ENCODE data around the gene SPHK1.

SPHK1 gene

GRCh38 chr17:76432004-76432403, 47.6 kb downstream of the SPHK1 start:
- Histone ChIP-seq H3K27me3 (ENCODE audit: control insufficient read depth, insufficient read depth, low read length, poor library complexity, severe bottlenecking) (no peaks in the 10 kb centered on the region), H3K36me3 (ENCODE audit: control insufficient read depth, insufficient read depth, low read length) (no peaks in the 10 kb centered on the region), H3K27ac (ENCODE audit: insufficient read depth, low read depth, low read length, poor library complexity, severe bottlenecking) (no peak overlapping the region), H3K4me3 (ENCODE audit: insufficient read depth, low read depth, low read length) (no peak overlapping the region), H3K9me3 (ENCODE audit: control insufficient read depth, low read length) (no peaks in the 10 kb centered on the region), H3K4me1 (ENCODE audit: control insufficient read depth, insufficient read depth, low read length) (peaks cover 6% of the 10 kb centered on the region)
- 74 to 83% methylated on average over 6 of the region's 6 CpGs for WGBS, 2 experiments

GRCh38 chr17:76432712-76433336, 48.4 kb downstream of the SPHK1 start:
- Histone ChIP-seq H3K27ac (ENCODE audit: insufficient read depth, low read depth, low read length, poor library complexity, severe bottlenecking) (no peak overlapping the region), H3K4me3 (ENCODE audit: insufficient read depth, low read depth, low read length) (no peak overlapping the region), H3K27me3 (ENCODE audit: control insufficient read depth, insufficient read depth, low read length, poor library complexity, severe bottlenecking) (no peaks in the 10 kb centered on the region)

GRCh38 chr17:76433693-76434092, 49.3 kb downstream of the SPHK1 start:
- Histone ChIP-seq H3K27ac (ENCODE audit: insufficient read depth, low read depth, low read length, poor library complexity, severe bottlenecking) (no peak overlapping the region), H3K36me3 (ENCODE audit: control insufficient read depth, insufficient read depth, low read length) (no peaks in the 10 kb centered on the region), H3K4me1 (ENCODE audit: control insufficient read depth, insufficient read depth, low read length) (peaks cover 6% of the 10 kb centered on the region), H3K4me3 (ENCODE audit: insufficient read depth, low read depth, low read length) (no peak overlapping the region), H3K27me3 (ENCODE audit: control insufficient read depth, insufficient read depth, low read length, poor library complexity, severe bottlenecking) (no peaks in the 10 kb centered on the region), H3K9me3 (ENCODE audit: control insufficient read depth, low read length) (no peaks in the 10 kb centered on the region)
- 95 to 96% methylated on average over 9 of the region's 9 CpGs for WGBS, 2 experiments

More at GRCh38 chr17:76432712-76433336, 48.4 kb downstream of the SPHK1 start:
- H3K36me3 ChIP-seq (ENCODE audit: control insufficient read depth, insufficient read depth, low read length), result no peaks in the 10 kb centered on the region
- H3K9me3 ChIP-seq (ENCODE audit: control insufficient read depth, low read length), result no peaks in the 10 kb centered on the region
- H3K4me1 ChIP-seq (ENCODE audit: control insufficient read depth, insufficient read depth, low read length), result peaks cover 6% of the 10 kb centered on the region
- 90 to 91% methylated on average over 3 of the region's 3 CpGs for WGBS, 2 experiments

- Histone ChIP-seq H3K4me1 (ENCODE audit: control insufficient read depth, insufficient read depth, low read length) (peaks cover 6% of the 10 kb centered on the region), H3K27me3 (ENCODE audit: control insufficient read depth, insufficient read depth, low read length, poor library complexity, severe bottlenecking) (no peaks in the 10 kb centered on the region), H3K27ac (ENCODE audit: insufficient read depth, low read depth, low read length, poor library complexity, severe bottlenecking) (no peak overlapping the region), H3K9me3 (ENCODE audit: control insufficient read depth, low read length) (no peaks in the 10 kb centered on the region), H3K36me3 (ENCODE audit: control insufficient read depth, insufficient read depth, low read length) (no peaks in the 10 kb centered on the region), H3K4me3 (ENCODE audit: insufficient read depth, low read depth, low read length) (no peak overlapping the region)
- 95 to 99% methylated on average over 7 of the region's 7 CpGs for WGBS, 2 experiments
These were observed 50.5 kb downstream of the SPHK1 start for GRCh38 chr17:76434870-76435269.

GRCh38 chr17:76435751-76436150, 51.3 kb downstream of the SPHK1 start:
- H3K4me3 ChIP-seq (ENCODE audit: insufficient read depth, low read depth, low read length), result no peak overlapping the region
- 93 to 95% methylated on average over 11 of the region's 11 CpGs for WGBS, 2 experiments

More at GRCh38 chr17:76435751-76436150, 51.3 kb downstream of the SPHK1 start:
- Histone ChIP-seq H3K36me3 (ENCODE audit: control insufficient read depth, insufficient read depth, low read length) (no peaks in the 10 kb centered on the region), H3K4me1 (ENCODE audit: control insufficient read depth, insufficient read depth, low read length) (peaks cover 6% of the 10 kb centered on the region), H3K9me3 (ENCODE audit: control insufficient read depth, low read length) (no peaks in the 10 kb centered on the region), H3K27ac (ENCODE audit: insufficient read depth, low read depth, low read length, poor library complexity, severe bottlenecking) (no peak overlapping the region), H3K27me3 (ENCODE audit: control insufficient read depth, insufficient read depth, low read length, poor library complexity, severe bottlenecking) (no peaks in the 10 kb centered on the region)
